Motor neuron (in vitro differentiated cells): ENCODE data around the gene AGPAT2. TPM values are rescaled to one million over a fixed set of nuclear protein-coding genes. Genes with fewer than 3 reads are reported as not detected.

Experiments used
- ATAC-seq, 8 experiments: fragments of 200-7000 bp; cut with Tn5 transposase; replicated peaks in 6 of 8; 2 replicates each; pipeline ENCODE4 v1.8.0; 2021; ENCODE audit warnings: mild to moderate bottlenecking in 8 of 8, moderate library complexity in 8 of 8
- H3K27ac ChIP-seq, 2 donors: fragments of 250-450 bp; sonication (Bioruptor Pico); 2 replicates each; pipeline ENCODE4 v1.9.0; 2021; ENCODE audit warnings: antibody characterized with exemption in 2 of 2, mild to moderate bottlenecking in 2 of 2, moderate library complexity in 1 of 2
- H3K4me1 ChIP-seq, 2 donors: fragments of 250-450 bp; sonication (Bioruptor Pico); replicated peaks in 1 of 2; 2 replicates each; pipeline ENCODE4 v1.6.1; 2021; ENCODE audit warnings: antibody characterized with exemption in 2 of 2, mild to moderate bottlenecking in 2 of 2, moderate library complexity in 1 of 2
- H3K4me3 ChIP-seq, 5 donors: fragments of 250-450 bp; sonication (Bioruptor Pico); 2 replicates each; pipeline ENCODE4 v1.9.0; 2021; ENCODE audit warnings: antibody characterized with exemption in 5 of 5, mild to moderate bottlenecking in 5 of 5, moderate library complexity in 4 of 5
- WGBS, 10 experiments: fragments of 450-650 bp; shearing (Covaris generic); methylation state at CpG; one replicate each; pipeline ENCODE4 v1.0.0; 2022; 5-methylcytosine and 5-hydroxymethylcytosine counted together
- in situ Hi-C, 9 experiments: fragments of 400-800 bp; cut with MboI; loops; one replicate each; pipeline ENCODE4 v1.15.0; 2021; ENCODE audit warnings: low sequenced_read_pairs in 9 of 9, low pct_unique_long_range_greater_than_20kb in 2 of 9; ENCODE audit not compliant: unreplicated experiment in 9 of 9
- total RNA-seq, 8 experiments: library from RNA; unstranded; fragments of 300-600 nt; gene quantifications; 2 replicates each; pipeline versions ENCODE4 v1.2.3 to v1.2.4, GENCODE V29; 2022

AGPAT2 gene
- total RNA-seq, 8 experiments from 2014 or later = 1.5 to 19.7 (median 4.6) TPM

DNA sequence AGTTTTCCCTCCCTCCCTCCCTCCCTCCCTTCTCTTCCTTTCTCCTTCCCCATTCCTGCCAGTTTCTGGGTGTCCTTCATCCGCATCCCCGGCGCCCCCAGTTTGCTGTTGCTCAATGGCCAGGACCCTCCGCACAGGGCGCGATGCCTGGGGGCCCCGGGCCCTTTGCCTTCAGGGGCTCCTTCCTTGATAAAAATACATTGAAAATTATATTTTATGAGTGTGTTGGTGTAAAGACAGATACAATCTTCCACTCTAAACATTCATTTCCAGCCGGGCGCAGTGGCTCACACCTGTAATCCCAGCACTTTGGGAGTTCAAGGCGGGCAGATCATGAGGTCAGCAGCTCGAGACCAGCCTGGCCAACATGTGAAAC lies 7.6 kb upstream of the AGPAT2 start:
- Histone ChIP-seq H3K27ac (no peak overlapping the region), H3K4me3 (no peak overlapping the region), H3K4me1 (peaks cover 15 to 47% of the 10 kb centered on the region in 2 donors)
- ATAC-seq = no peak
- WGBS, 10 experiments = 50 to 100% (median 85%) methylated on average over 1 to 4 of the region's 11 CpGs; no CpG with 5 or more reads in 5 of the 10 experiments
- in situ Hi-C loops = no loop called here

DNA sequence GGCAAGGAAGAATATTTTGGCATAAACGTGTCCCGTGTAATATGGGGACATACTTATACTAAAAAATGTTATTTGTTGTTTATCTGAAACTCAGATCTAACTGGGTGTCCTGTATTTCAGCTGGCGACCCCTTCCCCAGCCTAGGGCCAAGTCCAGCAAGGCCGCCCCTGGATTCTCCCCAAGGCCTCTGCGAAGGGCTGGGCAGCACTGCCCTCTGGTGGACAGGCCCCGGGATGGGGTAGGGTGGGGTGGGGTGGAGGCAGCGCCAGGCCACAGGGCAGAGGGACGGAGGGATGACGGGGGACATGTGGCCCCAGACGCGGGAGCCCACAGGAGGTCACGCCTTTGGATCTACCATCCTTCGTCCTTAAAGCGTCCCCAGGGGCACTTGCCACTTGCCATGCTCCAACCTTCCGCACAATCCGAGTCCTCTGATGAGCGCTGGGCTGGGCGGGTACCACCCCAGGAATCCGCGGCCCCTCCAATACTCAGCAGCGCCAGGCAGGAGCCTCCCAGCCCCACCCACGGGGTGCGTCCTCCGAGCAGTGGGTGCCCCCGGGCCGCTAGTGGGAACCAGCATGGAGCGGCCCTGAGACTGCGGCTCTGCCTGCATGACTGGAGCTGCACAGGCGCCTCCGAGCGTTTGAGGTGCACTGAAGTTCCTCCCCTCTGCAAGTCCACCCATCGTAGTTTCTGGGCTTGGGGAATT lies 7.1 kb upstream of the AGPAT2 start:
- in situ Hi-C loops = no loop called here
- 18 to 40% (median 30%) methylated on average over 1 to 8 of the region's 32 CpGs; no CpG with 5 or more reads in 6 of the 10 experiments for WGBS, 10 experiments
- H3K4me3 ChIP-seq = no peak overlapping the region
- peak; percentile 46 to 92 (median 56) for ATAC-seq
- peaks cover 15 to 47% of the 10 kb centered on the region in 2 donors for H3K4me1 ChIP-seq
- no peak overlapping the region for H3K27ac ChIP-seq

DNA sequence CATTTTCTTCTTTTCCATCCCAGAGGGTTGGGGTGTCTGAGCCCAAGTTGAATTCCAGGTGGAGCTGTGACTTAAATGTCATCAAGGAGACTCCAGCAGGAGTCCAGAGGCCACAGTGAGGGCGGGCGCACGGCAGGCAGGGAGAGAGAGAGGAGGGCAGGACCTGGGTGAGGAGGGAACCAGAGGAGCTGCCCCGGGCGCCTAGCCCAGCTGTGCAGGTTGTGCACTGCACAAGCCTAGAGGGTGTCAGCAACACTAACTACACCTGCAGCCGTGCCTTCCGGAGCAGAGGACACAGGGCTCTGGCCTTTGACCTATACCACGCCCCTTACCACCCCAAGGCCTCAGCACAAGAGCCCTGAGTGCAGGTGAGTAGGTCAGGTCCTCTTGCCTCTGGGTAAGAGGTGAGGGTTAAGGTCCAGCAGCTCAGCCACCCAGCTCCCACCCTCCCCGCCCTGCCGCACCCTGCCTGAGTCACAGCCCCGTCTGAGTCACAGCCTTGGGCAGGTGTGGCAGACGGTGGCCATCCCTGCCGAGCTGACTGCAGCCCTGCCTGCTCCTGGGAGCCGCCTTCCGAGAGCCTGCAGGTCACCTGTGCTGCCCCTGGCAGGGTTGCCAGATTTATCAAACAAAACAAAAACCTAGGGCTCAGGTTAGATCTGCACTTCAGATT lies 6.4 kb upstream of the AGPAT2 start:
- peak; percentile 6 to 76 (median 48) for ATAC-seq
- peaks cover 15 to 46% of the 10 kb centered on the region in 2 donors for H3K4me1 ChIP-seq
- no peak overlapping the region for H3K4me3 ChIP-seq
- WGBS, 10 experiments = 20 to 80% (median 47%) methylated on average over 1 to 3 of the region's 15 CpGs; no CpG with 5 or more reads in 6 of the 10 experiments
- in situ Hi-C loops = no loop called here
- H3K27ac ChIP-seq = no peak overlapping the region

DNA sequence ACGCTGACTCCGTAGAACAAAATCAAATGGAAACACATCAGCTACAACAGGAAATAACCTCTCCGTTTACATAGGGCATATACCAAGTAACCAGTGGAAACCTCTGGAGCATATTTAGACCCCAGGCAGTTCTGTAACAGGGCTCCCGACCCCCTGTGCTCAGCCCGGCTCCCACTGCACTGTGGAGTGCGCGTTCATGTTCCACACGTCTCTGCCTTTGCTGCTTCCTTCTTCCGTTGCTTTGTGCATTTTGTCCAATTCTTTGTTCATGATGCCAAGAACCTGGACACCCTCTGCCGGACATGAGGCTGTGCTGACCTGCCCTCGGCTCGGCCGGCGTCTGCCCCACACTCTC lies 5.9 kb upstream of the AGPAT2 start:
- H3K27ac ChIP-seq = no peak overlapping the region
- in situ Hi-C loops = no loop called here
- ATAC-seq = no peak
- 85 to 100% (median 93%) methylated on average over 1 to 9 of the region's 14 CpGs; no CpG with 5 or more reads in 6 of the 10 experiments for WGBS, 10 experiments
- no peak overlapping the region for H3K4me3 ChIP-seq
- H3K4me1 ChIP-seq = peaks cover 15 to 42% of the 10 kb centered on the region in 2 donors

DNA sequence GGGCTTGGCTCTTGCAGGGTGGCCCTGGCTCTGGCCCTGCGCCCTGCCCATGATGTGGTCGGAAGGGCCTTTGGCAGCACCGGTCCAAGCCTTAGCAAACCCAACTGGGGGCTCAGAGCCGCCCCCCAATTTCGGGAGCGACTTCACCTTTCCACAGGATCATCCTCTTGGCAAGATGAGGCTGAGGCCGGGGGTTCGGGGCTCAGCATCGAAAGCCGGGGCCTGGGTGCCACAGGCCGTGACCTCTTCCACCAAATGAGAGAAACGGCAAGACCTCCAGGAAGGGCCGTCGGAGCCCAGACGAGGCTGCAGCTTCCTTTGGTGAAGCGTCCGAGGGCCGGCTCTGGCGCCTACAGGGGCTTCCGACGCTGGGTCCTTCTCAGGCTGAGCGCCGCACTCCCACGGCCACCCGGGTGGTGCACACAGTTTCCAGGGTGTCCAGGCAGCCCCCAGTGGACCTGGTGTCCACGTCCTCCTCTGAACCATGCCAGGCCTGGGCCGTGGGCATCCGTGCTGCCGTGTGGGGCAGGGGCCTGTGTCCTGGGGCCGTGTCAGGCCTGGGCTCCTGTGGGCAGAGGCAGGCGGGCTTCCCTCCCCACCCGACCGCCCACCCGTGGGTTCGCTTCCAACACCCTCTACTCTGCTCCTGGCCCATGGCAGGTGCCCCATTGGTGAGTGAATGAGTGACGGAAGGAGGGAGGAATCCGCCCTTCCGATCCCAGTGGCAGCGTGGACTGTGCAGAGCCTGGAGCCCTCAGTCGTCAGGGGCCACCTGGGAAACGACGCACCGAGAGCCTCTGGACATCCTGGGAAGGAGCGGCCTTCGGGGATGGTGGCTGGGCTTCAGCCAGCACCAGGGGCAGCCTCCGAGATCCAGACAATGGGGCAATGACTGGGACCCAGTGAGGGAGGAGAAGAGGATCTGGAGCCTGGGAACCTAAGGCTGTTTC lies 5.2 kb upstream of the AGPAT2 start:
- H3K27ac ChIP-seq = no peak overlapping the region
- no peak overlapping the region for H3K4me3 ChIP-seq
- peaks cover 11 to 41% of the 10 kb centered on the region in 2 donors for H3K4me1 ChIP-seq
- WGBS, 10 experiments = 60 to 100% (median 80%) methylated on average over 1 to 6 of the region's 46 CpGs; no CpG with 5 or more reads in 5 of the 10 experiments
- in situ Hi-C loops = no loop called here
- ATAC-seq = no peak

DNA sequence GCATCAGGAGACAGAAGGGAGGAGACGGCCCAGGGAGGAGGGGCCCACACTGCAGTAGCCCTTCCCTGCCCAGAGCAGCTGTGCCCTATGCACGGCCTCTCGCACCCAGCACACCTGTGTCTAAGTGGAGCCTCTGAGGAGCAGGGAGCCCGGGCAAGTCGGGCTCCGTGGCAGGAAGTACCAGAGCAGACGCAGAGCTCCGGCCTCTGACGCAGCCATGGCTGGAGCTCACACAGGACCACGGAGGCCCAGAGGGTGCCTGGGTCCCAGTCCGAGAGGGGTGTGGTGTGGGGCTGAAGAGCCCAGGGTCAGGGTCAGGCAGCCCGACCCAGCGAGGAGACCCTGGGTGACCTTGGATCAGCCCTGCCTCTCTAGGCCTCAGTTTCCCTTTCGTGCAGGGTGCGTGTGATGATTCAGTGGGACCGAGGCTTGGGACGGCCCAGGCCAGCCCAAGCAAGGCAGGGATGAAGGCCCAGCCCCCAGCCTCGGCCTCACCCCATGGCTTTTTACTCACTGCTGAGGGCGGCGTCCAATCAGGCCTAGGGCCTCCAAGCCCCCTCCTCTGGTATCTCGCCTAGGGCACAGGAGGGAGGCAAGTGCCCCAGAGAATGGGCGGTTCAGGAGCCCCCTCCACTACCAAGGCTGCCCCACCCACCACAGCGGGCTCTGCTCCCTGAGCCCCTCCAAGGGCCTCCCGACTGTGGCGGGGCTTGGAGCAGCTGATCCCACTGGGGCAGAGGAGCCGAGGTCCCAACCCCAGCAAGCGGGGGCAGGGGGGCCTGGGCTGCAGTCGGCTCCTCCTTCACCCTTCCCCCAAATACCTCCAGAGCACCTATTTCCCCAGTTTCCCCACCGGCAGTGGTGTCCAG lies 4.3 kb upstream of the AGPAT2 start:
- ATAC-seq = peak in 1 of 8 experiments; percentile 4
- H3K27ac ChIP-seq = no peak overlapping the region
- WGBS, 10 experiments = 61 to 80% methylated on average over 2 to 6 of the region's 29 CpGs; no CpG with 5 or more reads in 8 of the 10 experiments
- in situ Hi-C loops = no loop called here
- H3K4me1 ChIP-seq = peaks cover 11 to 41% of the 10 kb centered on the region in 2 donors
- H3K4me3 ChIP-seq = no peak overlapping the region

DNA sequence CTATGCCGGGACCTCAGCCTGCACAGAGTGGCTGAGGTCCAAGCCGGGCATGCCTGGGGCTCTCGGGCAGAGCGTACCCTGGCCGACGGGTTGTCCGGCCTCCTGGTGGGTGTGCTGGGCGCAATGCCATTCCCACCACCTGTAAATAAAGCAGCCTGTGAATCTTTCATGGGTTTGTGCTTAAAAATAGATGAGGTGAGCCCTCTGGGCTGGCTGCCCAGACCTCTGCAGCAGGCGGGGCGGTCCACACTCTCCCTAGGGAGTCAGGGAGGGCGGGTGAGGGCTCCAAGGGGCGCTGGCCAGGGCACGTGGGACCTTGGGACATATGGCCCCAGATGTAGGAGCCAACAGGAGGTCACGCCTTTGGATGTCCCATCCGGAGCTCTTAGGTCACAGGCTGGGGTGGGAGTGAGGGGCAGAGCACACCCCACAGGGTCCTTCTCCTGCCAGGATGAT lies 3.6 kb upstream of the AGPAT2 start:
- Histone ChIP-seq H3K4me3 (no peak overlapping the region), H3K27ac (no peak overlapping the region), H3K4me1 (peaks cover 12 to 41% of the 10 kb centered on the region in 2 donors)
- WGBS, 10 experiments = 80 to 88% methylated on average over 1 of the region's 15 CpGs; no CpG with 5 or more reads in 8 of the 10 experiments
- ATAC-seq = no peak
- in situ Hi-C loops = no loop called here

DNA sequence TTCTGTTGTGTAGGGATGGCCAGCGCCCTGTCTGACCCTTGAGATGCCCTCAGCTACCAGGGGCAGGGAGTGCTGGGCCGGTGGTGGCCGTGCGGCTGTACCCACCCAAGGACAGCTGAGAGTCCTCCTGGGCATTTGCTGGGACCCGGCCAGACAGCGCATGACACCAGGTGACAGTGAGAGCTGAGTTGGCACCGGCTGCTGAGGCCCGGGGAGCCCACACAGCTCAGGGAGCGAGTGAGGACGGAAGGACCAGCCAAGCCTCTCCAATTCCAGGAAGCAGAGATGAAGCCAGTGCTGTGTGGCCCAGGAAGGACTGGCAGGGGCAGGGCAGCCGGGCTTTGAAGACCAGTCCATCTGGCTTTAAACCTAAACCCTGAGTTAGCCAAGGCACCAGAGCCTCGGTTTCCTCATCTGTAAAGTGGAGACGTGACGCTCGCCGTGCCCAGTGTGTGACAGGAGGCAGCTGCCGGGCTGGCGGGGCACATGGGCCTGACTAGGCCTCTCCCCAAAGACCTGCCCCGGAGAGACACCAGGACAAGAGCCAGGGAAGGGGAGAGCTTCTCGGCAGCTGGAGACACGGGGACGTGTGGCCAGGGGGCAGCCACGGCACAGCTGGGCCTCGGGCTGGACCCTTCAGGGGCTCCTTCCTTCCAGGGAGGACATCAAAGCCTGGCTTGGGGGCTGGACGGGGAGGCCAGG lies 3.0 kb upstream of the AGPAT2 start:
- H3K27ac ChIP-seq = no peak overlapping the region
- in situ Hi-C loops = no loop called here
- no peak for ATAC-seq
- 80 to 91% (median 86%) methylated on average over 1 to 9 of the region's 25 CpGs; no CpG with 5 or more reads in 4 of the 10 experiments for WGBS, 10 experiments
- H3K4me1 ChIP-seq = peaks cover 18 to 47% of the 10 kb centered on the region in 2 donors
- H3K4me3 ChIP-seq = no peak overlapping the region

DNA sequence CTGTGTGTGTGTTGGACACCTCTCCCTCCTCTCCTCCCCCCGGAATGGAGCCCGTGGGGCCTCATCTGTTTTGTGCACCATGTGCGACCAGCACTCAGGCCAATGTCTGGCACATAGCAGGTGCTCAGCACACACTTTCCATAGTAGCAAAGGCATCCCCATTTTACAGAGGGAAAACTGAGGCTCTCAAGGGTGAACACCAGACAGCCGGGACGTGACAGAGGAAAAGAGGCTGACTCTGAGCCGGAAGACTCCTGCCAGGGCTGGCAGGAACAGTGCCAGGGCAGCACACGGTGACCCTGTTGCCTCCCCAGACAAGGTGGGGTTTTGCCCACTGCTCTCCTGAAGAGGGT lies 1.8 kb upstream of the AGPAT2 start:
- WGBS, 10 experiments = 60 to 88% (median 80%) methylated on average over 1 to 4 of the region's 7 CpGs; no CpG with 5 or more reads in 5 of the 10 experiments

DNA sequence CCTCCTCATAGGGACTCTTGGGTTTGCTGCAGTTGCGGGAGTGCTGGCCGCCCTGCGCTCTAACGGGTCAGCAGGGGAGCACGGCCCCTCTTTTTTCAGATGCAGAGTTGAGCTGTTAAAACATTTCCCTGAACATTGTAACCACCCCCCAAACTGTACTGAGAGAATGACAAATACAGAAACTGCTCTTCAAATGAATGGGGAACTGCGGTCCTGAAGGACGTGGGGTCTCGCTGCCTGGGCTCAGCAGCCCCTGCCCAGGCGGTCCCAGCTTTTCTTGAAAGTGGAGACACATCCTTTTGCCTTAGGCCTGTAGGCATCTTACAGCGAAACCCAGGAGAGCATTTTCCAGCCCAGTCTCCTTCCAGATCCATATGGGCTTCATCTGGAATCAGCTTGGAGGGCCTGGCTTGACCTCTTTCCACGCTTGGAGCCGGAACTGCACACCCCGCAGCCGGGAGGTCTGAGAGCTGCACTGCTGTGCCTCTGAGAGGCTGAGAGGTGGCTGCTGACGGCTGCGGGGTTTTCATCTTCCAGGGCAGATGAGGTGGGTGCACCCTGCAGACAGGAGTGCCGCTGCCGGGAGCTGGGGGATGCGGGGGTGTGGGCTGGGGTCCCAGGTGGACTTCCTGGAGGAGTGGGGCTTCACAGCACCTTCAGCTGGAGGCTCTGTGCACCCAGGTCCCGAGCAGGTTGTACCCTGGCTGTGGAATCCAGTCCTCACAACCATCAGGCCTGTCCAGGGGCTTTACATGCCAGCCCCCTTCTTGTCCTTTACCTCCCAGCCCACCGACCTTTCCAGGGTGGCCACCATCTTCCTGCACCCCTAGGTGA lies 1.2 kb upstream of the AGPAT2 start:
- 20 to 87% (median 46%) methylated on average over 1 to 10 of the region's 21 CpGs; no CpG with 5 or more reads in 2 of the 10 experiments for WGBS, 10 experiments
- in situ Hi-C loops = no loop called here
- H3K4me1 ChIP-seq = peaks cover 29 to 56% of the 10 kb centered on the region in 2 donors
- ATAC-seq = no peak
- H3K27ac ChIP-seq = no peak overlapping the region
- no peak overlapping the region for H3K4me3 ChIP-seq

More for the DNA sequence above, 1.8 kb upstream of the AGPAT2 start:
- in situ Hi-C loops = no loop called here
- Histone ChIP-seq H3K4me3 (no peak overlapping the region), H3K4me1 (peaks cover 26 to 53% of the 10 kb centered on the region in 2 donors), H3K27ac (no peak overlapping the region)
- no peak for ATAC-seq

DNA sequence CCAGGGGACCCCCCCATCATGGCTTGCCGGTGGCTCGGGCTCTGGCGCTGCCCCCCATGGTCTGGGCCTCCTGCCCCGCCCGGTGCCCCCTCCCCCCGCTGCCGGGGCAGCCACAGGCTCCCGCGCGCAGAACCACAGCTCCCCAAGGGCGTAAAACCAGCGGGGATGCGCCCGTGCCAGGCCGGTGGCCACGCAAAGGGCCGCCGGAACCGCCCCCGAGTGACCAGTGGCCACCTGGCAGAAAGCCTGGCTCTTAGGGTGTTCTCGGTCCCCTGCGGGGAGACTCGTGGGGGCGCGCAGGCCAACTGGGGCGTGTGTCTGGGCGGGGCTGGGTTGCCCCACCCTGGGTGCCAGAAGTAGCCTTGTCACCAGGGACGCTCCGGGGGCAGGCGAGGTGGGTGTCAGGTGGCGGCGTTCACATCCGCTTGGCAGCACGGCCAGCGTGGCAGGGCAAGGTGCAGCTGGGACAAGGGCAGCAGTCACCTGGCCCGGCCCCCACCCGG lies 515 bp upstream of the AGPAT2 start:
- peak in 2 of 8 experiments; percentile 9 to 10 for ATAC-seq
- in situ Hi-C loops = no loop called here
- H3K4me3 ChIP-seq = no peak overlapping the region
- peak overlapping the region in 1 of 2 donors; percentile 4 for H3K27ac ChIP-seq
- 34 to 58% methylated on average over 2 to 5 of the region's 37 CpGs; no CpG with 5 or more reads in 8 of the 10 experiments for WGBS, 10 experiments
- peaks cover 34 to 62% of the 10 kb centered on the region in 2 donors for H3K4me1 ChIP-seq
